GM21526 (cell line): ENCODE results near the gene GTF2B.
"Not testable (repeated sequence)": the region's sequence is repeated elsewhere in the genome, so short reads cannot be mapped to it uniquely, and the experiment has no call there.

Source experiments
- ATAC-seq: cut with Tn5 transposase; IDR thresholded peaks from one replicate; pipeline ENCODE4 v1.9.1; 2021; ENCODE audit warnings: moderate library complexity; ENCODE audit not compliant: unreplicated experiment, low FRiP score

Gene GTF2B

DNA sequence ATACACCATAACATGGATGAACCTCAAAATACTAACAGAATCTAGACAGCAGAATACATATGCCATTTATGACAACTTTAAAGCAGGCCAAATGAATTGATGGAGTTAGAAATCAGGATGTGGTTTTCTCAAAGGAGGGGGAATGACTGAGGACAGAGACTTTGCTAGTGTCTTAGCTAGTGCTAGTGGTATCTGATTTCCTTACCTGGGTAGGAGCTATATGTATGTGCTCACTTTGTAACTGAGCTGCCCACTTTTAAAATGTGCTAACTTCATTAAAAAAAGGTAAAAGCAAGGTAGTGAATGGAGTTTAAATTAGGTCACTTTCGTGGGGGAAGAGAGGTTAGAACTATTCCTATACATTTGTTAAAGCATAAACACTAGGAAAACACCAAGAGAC, 2.6 kb downstream of the GTF2B start:
- ATAC-seq = no peak

DNA sequence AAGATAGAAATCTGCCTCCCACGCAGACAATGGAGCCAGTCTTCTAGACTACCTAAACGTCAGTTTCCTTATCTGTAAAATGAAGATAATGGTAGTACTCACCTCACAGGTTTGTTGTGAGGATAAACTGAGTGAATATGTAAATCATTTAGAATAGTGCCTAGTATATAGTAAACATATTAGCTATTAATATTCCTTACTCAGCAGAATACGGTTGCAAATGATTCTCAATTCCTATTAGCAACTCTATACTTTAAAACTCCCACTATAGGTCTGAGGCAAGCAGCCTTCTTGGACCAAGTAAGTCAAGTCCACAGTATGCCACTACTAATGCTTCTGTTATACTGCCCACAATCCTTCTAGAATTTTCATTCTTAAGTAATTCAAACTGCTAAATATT, 5.4 kb downstream of the GTF2B start:
- no peak for ATAC-seq

DNA sequence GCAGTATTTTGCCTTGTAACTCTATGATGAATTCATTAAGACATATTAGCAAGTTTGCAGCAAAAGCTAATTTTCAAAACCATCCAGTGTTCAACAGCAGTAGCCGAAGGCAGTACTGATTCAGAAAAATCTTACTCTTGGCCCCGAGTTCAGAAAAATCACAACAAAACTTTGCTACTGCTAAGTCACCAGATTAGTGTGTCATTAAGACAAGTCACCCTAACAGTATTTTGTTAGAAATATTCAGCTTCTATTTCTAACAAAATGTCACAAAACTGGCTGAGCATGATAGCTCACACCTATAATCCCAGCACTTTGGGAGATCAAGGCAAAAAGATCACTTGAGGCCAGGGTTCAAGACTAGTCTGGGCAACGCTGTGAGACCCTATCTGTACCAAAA, 8.2 kb downstream of the GTF2B start:
- no peak for ATAC-seq

- not testable (repeated sequence) for ATAC-seq
Measured at GRCh38 chr1:88880717-88881116, 10.7 kb downstream of the GTF2B start.

DNA sequence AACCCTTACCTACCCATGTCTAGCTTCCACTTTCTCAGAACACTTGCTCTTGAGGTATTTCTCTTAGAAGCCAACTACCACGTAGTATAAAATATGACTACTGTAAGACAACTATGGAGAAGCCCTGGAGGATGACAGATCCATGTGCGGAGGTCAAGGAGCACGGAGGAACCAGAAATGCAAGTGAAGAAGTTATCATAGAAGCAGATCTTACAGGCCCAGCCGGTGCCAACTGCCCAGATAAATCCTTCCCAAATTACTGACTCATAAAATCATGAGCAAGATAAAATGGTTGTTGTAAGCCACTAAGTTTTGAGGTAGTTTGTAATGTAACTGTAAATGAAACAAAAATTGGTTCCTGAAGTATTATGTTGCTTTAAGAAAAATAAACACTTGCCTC, 12.6 kb downstream of the GTF2B start:
- no peak for ATAC-seq

DNA sequence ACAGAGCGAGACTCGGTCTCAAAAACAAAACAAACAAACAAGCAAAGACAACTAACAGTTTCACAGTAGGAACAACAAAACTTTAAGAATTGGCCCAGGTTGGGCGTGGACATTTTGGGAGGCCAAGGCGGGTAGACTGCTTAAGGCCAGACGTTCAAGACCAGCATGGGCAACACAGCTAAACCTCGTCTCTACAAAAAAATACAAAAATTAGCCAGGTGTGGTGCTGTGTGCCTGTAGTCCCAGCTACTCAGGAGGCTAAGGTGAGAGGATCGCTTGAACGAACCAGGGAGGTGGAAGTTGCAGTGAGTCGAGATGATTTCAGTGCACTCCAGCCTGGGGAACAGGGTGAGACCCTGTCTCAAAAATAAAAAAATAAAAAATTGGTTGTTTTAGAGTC, 13.5 kb downstream of the GTF2B start:
- ATAC-seq = no peak

DNA sequence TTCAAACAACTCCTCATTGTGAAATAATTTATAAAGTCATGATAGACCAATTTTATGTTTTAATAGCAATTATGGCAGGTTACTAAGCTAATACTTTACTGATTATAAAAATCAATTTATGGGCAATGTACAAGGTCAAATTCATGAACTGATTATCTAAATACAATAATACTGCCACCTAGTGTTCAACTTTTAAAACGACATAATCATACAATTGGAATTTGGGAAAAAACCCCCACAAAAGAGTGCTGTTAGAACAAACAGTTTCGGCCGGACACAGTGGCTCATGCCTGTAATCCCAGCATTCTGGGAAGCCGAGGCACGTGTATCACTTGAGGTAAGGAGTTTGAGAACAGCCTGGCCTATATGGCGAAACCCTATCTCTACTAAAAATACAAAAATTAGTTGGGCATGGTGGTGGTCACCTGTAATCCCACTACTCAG, 14.0 kb downstream of the GTF2B start:
- ATAC-seq = no peak

DNA sequence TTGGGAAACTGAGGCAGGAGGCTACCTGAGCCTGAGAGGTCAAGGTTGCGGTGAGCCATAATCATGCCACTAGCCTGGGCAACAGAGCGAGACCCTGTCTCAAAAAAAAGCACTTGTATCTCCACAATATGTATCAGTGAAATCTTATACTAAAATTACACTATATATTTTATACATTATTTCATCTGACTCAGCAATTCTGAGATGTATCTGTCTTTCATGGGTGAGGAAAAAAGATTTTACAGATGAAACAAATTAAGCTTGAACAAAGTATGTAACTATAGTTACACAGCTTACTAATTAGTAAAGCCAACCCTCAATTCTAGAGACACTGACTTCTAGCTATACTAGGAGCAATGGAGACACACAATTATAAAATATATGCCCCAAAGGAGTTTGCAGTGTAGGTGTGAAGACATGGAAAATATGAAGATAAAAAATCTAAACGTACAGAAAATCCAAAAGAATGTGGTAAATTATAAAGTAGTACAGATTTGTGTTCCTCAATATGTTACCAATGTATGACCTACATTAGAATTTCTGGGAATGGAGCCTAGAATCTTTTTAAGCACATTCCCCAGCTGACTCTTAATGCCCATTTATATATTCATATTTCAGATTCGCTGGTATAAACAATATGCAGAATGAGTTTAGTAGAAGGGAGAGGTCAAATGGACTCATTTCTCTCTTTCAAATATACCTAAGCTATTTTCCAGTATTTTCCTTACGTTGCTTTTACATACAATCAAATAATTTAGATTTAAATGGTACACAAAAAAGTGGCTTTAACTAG, 14.6 kb downstream of the GTF2B start:
- ATAC-seq = no peak

- ATAC-seq = no peak
Measured at GRCh38 chr1:88875595-88875994, 15.8 kb downstream of the GTF2B start.

GRCh38 chr1:88873737-88874349, 17.5 kb downstream of the GTF2B start:
- no peak for ATAC-seq

GRCh38 chr1:88869644-88870043, 21.7 kb downstream of the GTF2B start:
- not testable (repeated sequence) for ATAC-seq

DNA sequence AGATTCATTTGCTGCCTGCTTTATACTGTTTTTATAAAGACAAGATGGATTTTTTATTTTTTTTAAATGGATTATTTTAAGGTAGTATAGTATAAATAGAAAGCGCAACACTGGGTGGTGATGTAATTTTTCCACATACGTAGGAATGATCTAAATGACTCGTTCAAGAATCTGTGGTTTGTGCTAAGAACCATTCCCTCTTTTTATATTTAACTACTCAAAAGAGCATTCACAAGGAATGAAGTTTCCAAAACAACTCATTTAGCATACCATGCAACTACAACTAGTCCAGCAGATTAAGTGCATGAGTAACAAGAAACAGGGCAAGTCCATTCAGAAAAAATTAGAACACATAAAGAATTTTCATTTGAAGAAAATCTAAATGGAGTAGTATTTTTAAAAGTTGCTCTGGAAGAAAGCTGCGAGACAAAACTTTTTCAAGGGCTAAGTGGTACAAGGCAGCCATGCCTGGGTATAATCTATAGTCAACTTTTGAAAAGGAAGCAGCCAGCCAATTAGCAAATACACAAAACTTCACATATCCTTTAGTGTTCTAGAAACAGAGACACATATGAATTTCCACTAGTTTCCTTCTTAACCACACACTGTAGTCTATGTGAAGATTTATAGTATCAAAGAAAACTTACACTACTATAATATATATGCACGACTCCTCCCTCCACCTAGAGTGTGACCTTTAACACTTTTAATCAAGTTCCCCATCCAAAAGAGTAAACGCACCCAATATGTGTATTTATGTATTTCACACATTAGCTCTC, 23.4 kb downstream of the GTF2B start:
- ATAC-seq = no peak

DNA sequence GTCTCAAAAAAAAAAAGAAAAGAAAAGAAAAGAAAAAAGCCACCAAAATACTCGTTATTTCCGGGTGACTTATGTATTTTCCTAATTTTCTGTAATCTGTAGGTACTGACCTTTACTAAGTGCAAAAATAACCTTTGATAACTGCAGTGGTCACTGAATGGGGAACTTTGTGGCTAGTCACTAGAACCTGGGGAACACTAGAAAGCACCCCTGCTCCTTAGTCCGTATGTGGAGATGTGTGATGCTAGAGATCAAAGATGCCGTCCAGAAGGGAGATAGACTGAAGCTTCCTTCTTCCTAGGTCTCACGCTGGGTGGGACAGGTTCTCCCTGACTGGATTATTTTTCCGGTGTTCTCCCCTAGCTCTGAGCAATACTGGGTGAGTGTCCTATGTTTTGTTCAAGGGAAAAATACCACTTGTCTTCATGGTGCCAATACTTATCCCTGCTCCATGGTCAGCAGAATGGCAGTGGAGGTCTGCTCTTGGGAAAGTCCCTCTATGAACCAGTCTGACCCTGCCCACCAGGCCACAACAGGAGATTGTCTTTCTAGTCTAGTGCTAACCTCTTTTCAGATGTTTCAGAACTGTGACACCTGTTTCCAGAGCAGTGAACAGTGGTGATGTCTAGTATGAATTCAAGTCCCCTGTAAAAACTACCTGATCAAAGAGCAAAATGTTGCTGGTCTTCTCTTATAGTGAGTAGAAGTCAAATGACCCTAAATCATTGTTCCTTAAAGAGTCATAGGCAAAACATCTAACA, 39.9 kb downstream of the GTF2B start:
- ATAC-seq = no peak

DNA sequence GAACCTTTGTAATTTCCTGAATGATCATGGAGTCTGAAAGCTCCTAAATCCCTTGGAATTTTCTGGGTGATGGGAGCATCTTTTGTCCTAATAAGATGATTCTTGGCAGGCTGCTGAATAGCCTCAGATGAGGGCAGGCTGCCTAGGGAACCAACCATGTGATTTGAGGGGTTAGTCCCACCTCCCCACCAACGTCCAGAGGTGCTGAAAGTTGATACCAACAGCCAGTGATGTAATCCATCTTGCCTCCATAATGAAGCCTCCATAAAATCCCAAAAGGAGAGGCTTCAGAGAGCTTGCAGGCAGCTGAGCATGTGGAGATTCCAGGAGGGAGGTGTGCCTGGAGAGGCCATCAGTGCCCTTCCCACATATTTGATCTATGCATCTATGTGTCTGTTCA, 43.7 kb downstream of the GTF2B start:
- no peak for ATAC-seq

DNA sequence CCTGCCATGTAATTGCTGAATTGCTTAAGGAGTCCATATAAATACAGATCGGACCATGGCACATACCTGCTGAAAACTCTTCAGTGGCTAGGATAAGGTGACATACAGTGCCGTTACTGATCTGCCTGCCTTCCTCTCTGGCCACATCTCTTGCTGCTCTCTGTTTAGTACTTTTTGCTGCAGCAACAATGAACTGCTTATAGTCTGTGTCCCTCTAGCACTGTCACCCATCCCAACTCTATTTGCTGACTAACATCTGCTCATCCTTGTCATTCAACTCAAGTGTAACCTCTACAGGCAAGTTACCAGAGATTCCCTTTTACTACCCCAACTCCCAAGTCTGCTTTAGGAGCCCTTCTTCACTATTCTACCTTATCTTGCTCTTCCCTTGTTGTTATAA, 65.6 kb downstream of the GTF2B start:
- no peak for ATAC-seq

- not testable (repeated sequence) for ATAC-seq
Measured at GRCh38 chr1:88819642-88820041, 71.7 kb downstream of the GTF2B start.

DNA sequence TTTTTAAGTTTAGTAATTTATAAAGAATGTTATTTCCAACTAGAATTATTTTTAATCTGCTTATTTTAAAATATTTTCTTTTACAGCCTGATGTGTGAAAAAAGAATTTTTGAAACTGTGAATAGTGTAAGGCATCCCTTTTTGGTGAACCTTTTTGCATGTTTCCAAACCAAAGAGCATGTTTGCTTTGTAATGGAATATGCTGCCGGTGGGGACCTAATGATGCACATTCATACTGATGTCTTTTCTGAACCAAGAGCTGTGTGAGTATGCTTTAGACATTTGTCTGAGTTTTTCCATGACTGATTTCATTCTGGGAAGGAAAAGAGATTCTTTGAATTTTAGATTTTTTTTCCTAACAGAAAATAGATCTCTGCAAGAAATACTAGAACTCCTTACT, 77.9 kb downstream of the GTF2B start:
- ATAC-seq = no peak

- no peak for ATAC-seq
Measured at GRCh38 chr1:88812366-88812765, 79.0 kb downstream of the GTF2B start.

DNA sequence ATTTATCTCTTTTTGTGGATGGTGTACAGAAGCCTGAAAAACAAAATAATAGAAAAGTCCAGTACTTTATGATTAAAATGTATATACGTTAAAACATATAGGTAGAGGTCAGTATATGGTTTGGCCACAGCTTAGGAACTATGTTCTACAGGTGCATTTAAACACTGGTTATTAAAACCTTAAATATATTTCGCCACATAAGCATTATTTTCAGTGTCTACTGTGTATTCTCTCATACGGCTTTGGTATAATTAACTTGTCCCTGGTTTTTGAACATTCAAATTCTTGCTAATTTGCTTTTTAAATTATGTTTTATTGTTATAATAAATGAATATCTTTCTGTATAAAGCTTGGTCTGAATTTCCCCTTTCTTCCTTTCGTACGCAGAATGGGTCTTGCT, 87.9 kb downstream of the GTF2B start:
- ATAC-seq = no peak

DNA sequence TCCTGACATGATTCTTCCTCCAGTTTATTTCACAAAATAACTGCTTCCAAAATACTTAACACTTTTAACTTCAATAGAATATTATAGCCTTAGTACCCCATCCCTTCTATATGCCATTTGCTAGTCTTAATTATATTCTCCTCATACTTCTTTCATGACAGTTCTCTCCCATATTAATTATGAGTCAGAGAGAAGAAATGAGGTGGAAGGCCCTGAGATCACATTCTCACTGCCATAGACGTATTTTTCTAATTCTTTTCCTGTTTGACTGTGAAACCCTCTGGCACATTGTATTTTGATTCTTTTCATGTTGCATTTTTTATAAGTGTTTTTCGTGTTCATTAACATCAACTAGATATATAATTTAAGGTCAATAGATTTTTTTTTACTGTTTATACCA, 88.4 kb downstream of the GTF2B start:
- no peak for ATAC-seq
